ENCODE measurements around the gene ARFGAP3. TPM values are rescaled to one million over a fixed set of nuclear protein-coding genes. Genes with fewer than 3 reads are reported as not detected.

Gene ARFGAP3
- total and polyA plus RNA-seq, 2 experiments from 2014 or later: 14.8 to 19.1 TPM

GRCh38 chr22:42891008-42891407, 33.9 kb upstream of the ARFGAP3 start:
- Histone ChIP-seq H3K79me2 (replicated peaks; ENCODE audit: insufficient read depth) (peaks cover under 1% of the 10 kb centered on the region; the same call in 1 of the 2 replicates), H2AFZ (no peak overlapping the region), H3K27me3 (ENCODE audit: insufficient read depth) (no peaks in the 10 kb centered on the region), H4K20me1 (replicated peaks; ENCODE audit: insufficient read depth) (peaks cover 10% of the 10 kb centered on the region), H3K4me3 (no peak overlapping the region), H3F3A (replicated peaks; ENCODE audit: low read depth) (no peaks in the 10 kb centered on the region), H3K4me2 (no peak overlapping the region), H3K9me2 (ENCODE audit: insufficient read depth) (no peaks in the 10 kb centered on the region), H3K27ac (ENCODE audit: low read depth) (no peak overlapping the region), H3K4me1 (ENCODE audit: insufficient read depth) (no peaks in the 10 kb centered on the region; the same call in 1 of the 2 replicates), H3K36me3 (ENCODE audit: insufficient read depth) (peaks cover 4% of the 10 kb centered on the region; the same call in 1 of the 2 replicates)
- Mint-ChIP-seq H3K9me3 (no peaks in the 10 kb centered on the region), H3K4me1 (peaks cover 13% of the 10 kb centered on the region), H3K27ac (no peak overlapping the region), H3K4me3 (no peak overlapping the region), H3K36me3 (ENCODE audit: low read depth) (peaks cover 24% of the 10 kb centered on the region), H3K27me3 (ENCODE audit: insufficient read depth, low read depth, poor library complexity) (peaks cover 6% of the 10 kb centered on the region)
- DNase-seq (ENCODE audit: low spot score) (no peak), ATAC-seq (no peak)
- TF ChIP-seq EZH2 (IDR thresholded peaks at IDR 0.05; ENCODE audit: low read depth, unreplicated experiment) (no peak), STAT1 (IDR thresholded peaks at IDR 0.05; ENCODE audit: unreplicated experiment) (no peak), JUNB (IDR thresholded peaks at IDR 0.05; ENCODE audit: unreplicated experiment) (no peak), ETS1 (IDR thresholded peaks at IDR 0.05) (no peak), POLR2AphosphoS5 (IDR thresholded peaks at IDR 0.05; ENCODE audit: low read depth) (no peak), EZH2phosphoT487 (IDR thresholded peaks at IDR 0.05; ENCODE audit: unreplicated experiment) (no peak), ZNF331 (CRISPR knock-in tag; IDR thresholded peaks at IDR 0.05; ENCODE audit: low read depth) (no peak), NANOG (IDR thresholded peaks at IDR 0.05; ENCODE audit: borderline replicate concordance) (no peak), CREB1 (CRISPR knock-in tag; IDR thresholded peaks at IDR 0.05; ENCODE audit: low read depth) (no peak), ZNF114 (CRISPR knock-in tag; IDR thresholded peaks at IDR 0.05) (no peak)
- TF ChIP-seq, protein P1, sequence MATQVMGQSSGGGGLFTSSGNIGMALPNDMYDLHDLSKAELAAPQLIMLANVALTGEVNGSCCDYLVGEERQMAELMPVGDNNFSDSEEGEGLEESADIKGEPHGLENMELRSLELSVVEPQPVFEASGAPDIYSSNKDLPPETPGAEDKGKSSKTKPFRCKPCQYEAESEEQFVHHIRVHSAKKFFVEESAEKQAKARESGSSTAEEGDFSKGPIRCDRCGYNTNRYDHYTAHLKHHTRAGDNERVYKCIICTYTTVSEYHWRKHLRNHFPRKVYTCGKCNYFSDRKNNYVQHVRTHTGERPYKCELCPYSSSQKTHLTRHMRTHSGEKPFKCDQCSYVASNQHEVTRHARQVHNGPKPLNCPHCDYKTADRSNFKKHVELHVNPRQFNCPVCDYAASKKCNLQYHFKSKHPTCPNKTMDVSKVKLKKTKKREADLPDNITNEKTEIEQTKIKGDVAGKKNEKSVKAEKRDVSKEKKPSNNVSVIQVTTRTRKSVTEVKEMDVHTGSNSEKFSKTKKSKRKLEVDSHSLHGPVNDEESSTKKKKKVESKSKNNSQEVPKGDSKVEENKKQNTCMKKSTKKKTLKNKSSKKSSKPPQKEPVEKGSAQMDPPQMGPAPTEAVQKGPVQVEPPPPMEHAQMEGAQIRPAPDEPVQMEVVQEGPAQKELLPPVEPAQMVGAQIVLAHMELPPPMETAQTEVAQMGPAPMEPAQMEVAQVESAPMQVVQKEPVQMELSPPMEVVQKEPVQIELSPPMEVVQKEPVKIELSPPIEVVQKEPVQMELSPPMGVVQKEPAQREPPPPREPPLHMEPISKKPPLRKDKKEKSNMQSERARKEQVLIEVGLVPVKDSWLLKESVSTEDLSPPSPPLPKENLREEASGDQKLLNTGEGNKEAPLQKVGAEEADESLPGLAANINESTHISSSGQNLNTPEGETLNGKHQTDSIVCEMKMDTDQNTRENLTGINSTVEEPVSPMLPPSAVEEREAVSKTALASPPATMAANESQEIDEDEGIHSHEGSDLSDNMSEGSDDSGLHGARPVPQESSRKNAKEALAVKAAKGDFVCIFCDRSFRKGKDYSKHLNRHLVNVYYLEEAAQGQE (IDR thresholded peaks at IDR 0.05; ENCODE audit: unreplicated experiment): no peak
- TF ChIP-seq, protein P2, sequence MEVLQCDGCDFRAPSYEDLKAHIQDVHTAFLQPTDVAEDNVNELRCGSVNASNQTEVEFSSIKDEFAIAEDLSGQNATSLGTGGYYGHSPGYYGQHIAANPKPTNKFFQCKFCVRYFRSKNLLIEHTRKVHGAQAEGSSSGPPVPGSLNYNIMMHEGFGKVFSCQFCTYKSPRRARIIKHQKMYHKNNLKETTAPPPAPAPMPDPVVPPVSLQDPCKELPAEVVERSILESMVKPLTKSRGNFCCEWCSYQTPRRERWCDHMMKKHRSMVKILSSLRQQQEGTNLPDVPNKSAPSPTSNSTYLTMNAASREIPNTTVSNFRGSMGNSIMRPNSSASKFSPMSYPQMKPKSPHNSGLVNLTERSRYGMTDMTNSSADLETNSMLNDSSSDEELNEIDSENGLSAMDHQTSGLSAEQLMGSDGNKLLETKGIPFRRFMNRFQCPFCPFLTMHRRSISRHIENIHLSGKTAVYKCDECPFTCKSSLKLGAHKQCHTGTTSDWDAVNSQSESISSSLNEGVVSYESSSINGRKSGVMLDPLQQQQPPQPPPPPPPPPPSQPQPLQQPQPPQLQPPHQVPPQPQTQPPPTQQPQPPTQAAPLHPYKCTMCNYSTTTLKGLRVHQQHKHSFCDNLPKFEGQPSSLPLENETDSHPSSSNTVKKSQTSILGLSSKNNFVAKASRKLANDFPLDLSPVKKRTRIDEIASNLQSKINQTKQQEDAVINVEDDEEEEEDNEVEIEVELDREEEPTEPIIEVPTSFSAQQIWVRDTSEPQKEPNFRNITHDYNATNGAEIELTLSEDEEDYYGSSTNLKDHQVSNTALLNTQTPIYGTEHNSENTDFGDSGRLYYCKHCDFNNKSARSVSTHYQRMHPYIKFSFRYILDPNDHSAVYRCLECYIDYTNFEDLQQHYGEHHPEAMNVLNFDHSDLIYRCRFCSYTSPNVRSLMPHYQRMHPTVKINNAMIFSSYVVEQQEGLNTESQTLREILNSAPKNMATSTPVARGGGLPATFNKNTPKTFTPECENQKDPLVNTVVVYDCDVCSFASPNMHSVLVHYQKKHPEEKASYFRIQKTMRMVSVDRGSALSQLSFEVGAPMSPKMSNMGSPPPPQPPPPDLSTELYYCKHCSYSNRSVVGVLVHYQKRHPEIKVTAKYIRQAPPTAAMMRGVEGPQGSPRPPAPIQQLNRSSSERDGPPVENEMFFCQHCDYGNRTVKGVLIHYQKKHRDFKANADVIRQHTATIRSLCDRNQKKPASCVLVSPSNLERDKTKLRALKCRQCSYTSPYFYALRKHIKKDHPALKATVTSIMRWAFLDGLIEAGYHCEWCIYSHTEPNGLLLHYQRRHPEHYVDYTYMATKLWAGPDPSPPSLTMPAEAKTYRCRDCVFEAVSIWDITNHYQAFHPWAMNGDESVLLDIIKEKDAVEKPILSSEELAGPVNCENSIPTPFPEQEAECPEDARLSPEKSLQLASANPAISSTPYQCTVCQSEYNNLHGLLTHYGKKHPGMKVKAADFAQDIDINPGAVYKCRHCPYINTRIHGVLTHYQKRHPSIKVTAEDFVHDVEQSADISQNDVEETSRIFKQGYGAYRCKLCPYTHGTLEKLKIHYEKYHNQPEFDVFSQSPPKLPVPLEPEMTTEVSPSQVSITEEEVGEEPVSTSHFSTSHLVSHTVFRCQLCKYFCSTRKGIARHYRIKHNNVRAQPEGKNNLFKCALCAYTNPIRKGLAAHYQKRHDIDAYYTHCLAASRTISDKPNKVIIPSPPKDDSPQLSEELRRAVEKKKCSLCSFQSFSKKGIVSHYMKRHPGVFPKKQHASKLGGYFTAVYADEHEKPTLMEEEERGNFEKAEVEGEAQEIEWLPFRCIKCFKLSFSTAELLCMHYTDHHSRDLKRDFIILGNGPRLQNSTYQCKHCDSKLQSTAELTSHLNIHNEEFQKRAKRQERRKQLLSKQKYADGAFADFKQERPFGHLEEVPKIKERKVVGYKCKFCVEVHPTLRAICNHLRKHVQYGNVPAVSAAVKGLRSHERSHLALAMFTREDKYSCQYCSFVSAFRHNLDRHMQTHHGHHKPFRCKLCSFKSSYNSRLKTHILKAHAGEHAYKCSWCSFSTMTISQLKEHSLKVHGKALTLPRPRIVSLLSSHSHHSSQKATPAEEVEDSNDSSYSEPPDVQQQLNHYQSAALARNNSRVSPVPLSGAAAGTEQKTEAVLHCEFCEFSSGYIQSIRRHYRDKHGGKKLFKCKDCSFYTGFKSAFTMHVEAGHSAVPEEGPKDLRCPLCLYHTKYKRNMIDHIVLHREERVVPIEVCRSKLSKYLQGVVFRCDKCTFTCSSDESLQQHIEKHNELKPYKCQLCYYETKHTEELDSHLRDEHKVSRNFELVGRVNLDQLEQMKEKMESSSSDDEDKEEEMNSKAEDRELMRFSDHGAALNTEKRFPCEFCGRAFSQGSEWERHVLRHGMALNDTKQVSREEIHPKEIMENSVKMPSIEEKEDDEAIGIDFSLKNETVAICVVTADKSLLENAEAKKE (CRISPR knock-in tag; IDR thresholded peaks at IDR 0.05): no peak
- TF ChIP-seq, protein P3, sequence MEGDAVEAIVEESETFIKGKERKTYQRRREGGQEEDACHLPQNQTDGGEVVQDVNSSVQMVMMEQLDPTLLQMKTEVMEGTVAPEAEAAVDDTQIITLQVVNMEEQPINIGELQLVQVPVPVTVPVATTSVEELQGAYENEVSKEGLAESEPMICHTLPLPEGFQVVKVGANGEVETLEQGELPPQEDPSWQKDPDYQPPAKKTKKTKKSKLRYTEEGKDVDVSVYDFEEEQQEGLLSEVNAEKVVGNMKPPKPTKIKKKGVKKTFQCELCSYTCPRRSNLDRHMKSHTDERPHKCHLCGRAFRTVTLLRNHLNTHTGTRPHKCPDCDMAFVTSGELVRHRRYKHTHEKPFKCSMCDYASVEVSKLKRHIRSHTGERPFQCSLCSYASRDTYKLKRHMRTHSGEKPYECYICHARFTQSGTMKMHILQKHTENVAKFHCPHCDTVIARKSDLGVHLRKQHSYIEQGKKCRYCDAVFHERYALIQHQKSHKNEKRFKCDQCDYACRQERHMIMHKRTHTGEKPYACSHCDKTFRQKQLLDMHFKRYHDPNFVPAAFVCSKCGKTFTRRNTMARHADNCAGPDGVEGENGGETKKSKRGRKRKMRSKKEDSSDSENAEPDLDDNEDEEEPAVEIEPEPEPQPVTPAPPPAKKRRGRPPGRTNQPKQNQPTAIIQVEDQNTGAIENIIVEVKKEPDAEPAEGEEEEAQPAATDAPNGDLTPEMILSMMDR (conservative IDR thresholded peaks at IDR 0.05; ENCODE audit: low read depth in 2 of 2): no peak

Data from GM23338 (cell line).